ENCODE results near the gene AMER3.
"Not testable (repeated sequence)": the region's sequence is repeated elsewhere in the genome, so short reads cannot be mapped to it uniquely, and the experiment has no call there.

AMER3 gene

GRCh38 chr2:130755256-130756052, at the start of gene AMER3:
AMER3 (plus strand) TSS chr2:130755540; CDS start chr2:130762073, 6,533 bp downstream.
- no peak for DNase-seq (ENCODE audit: low spot score)

- DNase-seq (ENCODE audit: low spot score): not testable (repeated sequence)
These were observed 40.5 kb upstream of the AMER3 start for GRCh38 chr2:130714795-130715194.

- DNase-seq (ENCODE audit: low spot score): no peak
These were observed 35.3 kb upstream of the AMER3 start for GRCh38 chr2:130720036-130720435.

GRCh38 chr2:130720528-130720927, 34.8 kb upstream of the AMER3 start:
- no peak for DNase-seq (ENCODE audit: low spot score)

- no peak for DNase-seq (ENCODE audit: low spot score)
These were observed 30.9 kb upstream of the AMER3 start for GRCh38 chr2:130724455-130724854.

GRCh38 chr2:130726614-130727180, 28.6 kb upstream of the AMER3 start:
- no peak for DNase-seq (ENCODE audit: low spot score)

- DNase-seq (ENCODE audit: low spot score): peak; percentile 62
These were observed 27.9 kb upstream of the AMER3 start for GRCh38 chr2:130727286-130727924.

- DNase-seq (ENCODE audit: low spot score): no peak
These were observed 27.3 kb upstream of the AMER3 start for GRCh38 chr2:130728007-130728454.

- no peak for DNase-seq (ENCODE audit: low spot score)
These were observed 26.6 kb upstream of the AMER3 start, which contains the start of gene GPR148 for GRCh38 chr2:130728549-130729316. GPR148 (plus strand) TSS chr2:130729070; CDS start chr2:130729152, 82 bp downstream.

- no peak for DNase-seq (ENCODE audit: low spot score)
These were observed 25.7 kb upstream of the AMER3 start for GRCh38 chr2:130729322-130730299.

- not testable (repeated sequence) for DNase-seq (ENCODE audit: low spot score)
These were observed 23.1 kb upstream of the AMER3 start for GRCh38 chr2:130732257-130732656.

GRCh38 chr2:130735200-130735599, 20.1 kb upstream of the AMER3 start:
- DNase-seq (ENCODE audit: low spot score): no peak

- DNase-seq (ENCODE audit: low spot score): no peak
These were observed 18.9 kb upstream of the AMER3 start for GRCh38 chr2:130736487-130736886.

GRCh38 chr2:130737592-130737991, 17.7 kb upstream of the AMER3 start:
- no peak for DNase-seq (ENCODE audit: low spot score)

- DNase-seq (ENCODE audit: low spot score): no peak
These were observed 14.7 kb upstream of the AMER3 start for GRCh38 chr2:130740671-130741070.

- no peak for DNase-seq (ENCODE audit: low spot score)
These were observed 12.1 kb upstream of the AMER3 start for GRCh38 chr2:130743278-130743677.

- no peak for DNase-seq (ENCODE audit: low spot score)
These were observed 10.8 kb upstream of the AMER3 start for GRCh38 chr2:130744287-130745117.

GRCh38 chr2:130749078-130749477, 6.3 kb upstream of the AMER3 start:
- DNase-seq (ENCODE audit: low spot score): no peak

- no peak for DNase-seq (ENCODE audit: low spot score)
These were observed 5.7 kb upstream of the AMER3 start for GRCh38 chr2:130749641-130750040.

GRCh38 chr2:130754811-130755210, 529 bp upstream of the AMER3 start:
- no peak for DNase-seq (ENCODE audit: low spot score)
